Fibroblast of the aortic adventitia (primary cell): ENCODE data around the gene DAAM2. TPM values are rescaled to one million over a fixed set of nuclear protein-coding genes. Genes with fewer than 3 reads are reported as not detected.
A peak's percentile ranks its signal among the peaks of the same experiment; 100 is the strongest.

Experiments
- DNase-seq: peaks from one replicate; pipeline ENCODE4 v3.0.0-alpha.2; 2010; ENCODE audit warnings: low read depth
- H3K4me3 ChIP-seq: 2 replicates; pipeline ENCODE4 v1.5.1; 2011; ENCODE audit warnings: low read depth, mild to moderate bottlenecking, control low read depth, low read length, moderate library complexity
- CTCF ChIP-seq: IDR thresholded peaks from 2 replicates; pipeline ENCODE4 v1.5.1; 2011; ENCODE audit warnings: mild to moderate bottlenecking, low read length, control low read depth, inconsistent platforms; ENCODE audit not compliant: insufficient read depth
- total RNA-seq: library from RNA; depleted of rRNA; stranded (reverse); fragments of >200 nt; gene quantifications from 2 replicates; pipeline ENCODE4 v1.2.3, GENCODE V29; 2012; ENCODE audit warnings: low replicate concordance

DAAM2 gene
- total RNA-seq, 1 donor = 3.4 TPM

- H3K4me3 ChIP-seq = no peak overlapping the region
- DNase-seq = no peak
- TF ChIP-seq CTCF = no peak
Observed at GRCh38 chr6:39830444-39830843, 38.3 kb downstream of the DAAM2 start.

- no peak for DNase-seq
- no peak for TF ChIP-seq CTCF
- H3K4me3 ChIP-seq = no peak overlapping the region
Observed at GRCh38 chr6:39831701-39832100, 39.5 kb downstream of the DAAM2 start.

GRCh38 chr6:39834278-39834677 is 42.1 kb downstream of the DAAM2 start:
- no peak for TF ChIP-seq CTCF
- DNase-seq = no peak

GRCh38 chr6:39834866-39835265 is 42.7 kb downstream of the DAAM2 start:
- DNase-seq = no peak
- no peak for TF ChIP-seq CTCF

More at GRCh38 chr6:39834278-39834677, 42.1 kb downstream of the DAAM2 start:
- H3K4me3 ChIP-seq = no peak overlapping the region

GRCh38 chr6:39835821-39836295 is 43.7 kb downstream of the DAAM2 start:
- H3K4me3 ChIP-seq = no peak overlapping the region
- DNase-seq = peak; percentile 27
- TF ChIP-seq CTCF = no peak

More at GRCh38 chr6:39834866-39835265, 42.7 kb downstream of the DAAM2 start:
- no peak overlapping the region for H3K4me3 ChIP-seq

- no peak for TF ChIP-seq CTCF
- H3K4me3 ChIP-seq = no peak overlapping the region
- peak; percentile 22 for DNase-seq
Observed at GRCh38 chr6:39836606-39837005, 44.4 kb downstream of the DAAM2 start.

- DNase-seq = no peak
- TF ChIP-seq CTCF = no peak
- no peak overlapping the region for H3K4me3 ChIP-seq
Observed at GRCh38 chr6:39839445-39839844, 47.3 kb downstream of the DAAM2 start.
